HL-60 (cell line): ENCODE results near the gene DECR2.

Experiments
- POLR2AphosphoS5 ChIP-seq: IDR thresholded peaks from 2 replicates; pipeline ENCODE4 v1.6.1; 2012; ENCODE audit warnings: low read depth
- TF ChIP-seq, protein P1 (sequence below): IDR thresholded peaks from one replicate; pipeline ENCODE4 v1.5.1; 2011; ENCODE audit warnings: low read length, control low read depth, inconsistent platforms; ENCODE audit not compliant: insufficient read depth
- TF ChIP-seq, protein P2 (sequence below): IDR thresholded peaks from 2 replicates; pipeline ENCODE4 v1.6.1; 2012; ENCODE audit warnings: low read depth; ENCODE audit not compliant: insufficient replicate concordance

- TF ChIP-seq, protein P1, sequence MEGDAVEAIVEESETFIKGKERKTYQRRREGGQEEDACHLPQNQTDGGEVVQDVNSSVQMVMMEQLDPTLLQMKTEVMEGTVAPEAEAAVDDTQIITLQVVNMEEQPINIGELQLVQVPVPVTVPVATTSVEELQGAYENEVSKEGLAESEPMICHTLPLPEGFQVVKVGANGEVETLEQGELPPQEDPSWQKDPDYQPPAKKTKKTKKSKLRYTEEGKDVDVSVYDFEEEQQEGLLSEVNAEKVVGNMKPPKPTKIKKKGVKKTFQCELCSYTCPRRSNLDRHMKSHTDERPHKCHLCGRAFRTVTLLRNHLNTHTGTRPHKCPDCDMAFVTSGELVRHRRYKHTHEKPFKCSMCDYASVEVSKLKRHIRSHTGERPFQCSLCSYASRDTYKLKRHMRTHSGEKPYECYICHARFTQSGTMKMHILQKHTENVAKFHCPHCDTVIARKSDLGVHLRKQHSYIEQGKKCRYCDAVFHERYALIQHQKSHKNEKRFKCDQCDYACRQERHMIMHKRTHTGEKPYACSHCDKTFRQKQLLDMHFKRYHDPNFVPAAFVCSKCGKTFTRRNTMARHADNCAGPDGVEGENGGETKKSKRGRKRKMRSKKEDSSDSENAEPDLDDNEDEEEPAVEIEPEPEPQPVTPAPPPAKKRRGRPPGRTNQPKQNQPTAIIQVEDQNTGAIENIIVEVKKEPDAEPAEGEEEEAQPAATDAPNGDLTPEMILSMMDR, result no peak
- TF ChIP-seq, protein P2, sequence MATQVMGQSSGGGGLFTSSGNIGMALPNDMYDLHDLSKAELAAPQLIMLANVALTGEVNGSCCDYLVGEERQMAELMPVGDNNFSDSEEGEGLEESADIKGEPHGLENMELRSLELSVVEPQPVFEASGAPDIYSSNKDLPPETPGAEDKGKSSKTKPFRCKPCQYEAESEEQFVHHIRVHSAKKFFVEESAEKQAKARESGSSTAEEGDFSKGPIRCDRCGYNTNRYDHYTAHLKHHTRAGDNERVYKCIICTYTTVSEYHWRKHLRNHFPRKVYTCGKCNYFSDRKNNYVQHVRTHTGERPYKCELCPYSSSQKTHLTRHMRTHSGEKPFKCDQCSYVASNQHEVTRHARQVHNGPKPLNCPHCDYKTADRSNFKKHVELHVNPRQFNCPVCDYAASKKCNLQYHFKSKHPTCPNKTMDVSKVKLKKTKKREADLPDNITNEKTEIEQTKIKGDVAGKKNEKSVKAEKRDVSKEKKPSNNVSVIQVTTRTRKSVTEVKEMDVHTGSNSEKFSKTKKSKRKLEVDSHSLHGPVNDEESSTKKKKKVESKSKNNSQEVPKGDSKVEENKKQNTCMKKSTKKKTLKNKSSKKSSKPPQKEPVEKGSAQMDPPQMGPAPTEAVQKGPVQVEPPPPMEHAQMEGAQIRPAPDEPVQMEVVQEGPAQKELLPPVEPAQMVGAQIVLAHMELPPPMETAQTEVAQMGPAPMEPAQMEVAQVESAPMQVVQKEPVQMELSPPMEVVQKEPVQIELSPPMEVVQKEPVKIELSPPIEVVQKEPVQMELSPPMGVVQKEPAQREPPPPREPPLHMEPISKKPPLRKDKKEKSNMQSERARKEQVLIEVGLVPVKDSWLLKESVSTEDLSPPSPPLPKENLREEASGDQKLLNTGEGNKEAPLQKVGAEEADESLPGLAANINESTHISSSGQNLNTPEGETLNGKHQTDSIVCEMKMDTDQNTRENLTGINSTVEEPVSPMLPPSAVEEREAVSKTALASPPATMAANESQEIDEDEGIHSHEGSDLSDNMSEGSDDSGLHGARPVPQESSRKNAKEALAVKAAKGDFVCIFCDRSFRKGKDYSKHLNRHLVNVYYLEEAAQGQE, result no peak
- no peak for TF ChIP-seq POLR2AphosphoS5
Measured at GRCh38 chr16:364595-365491, 36.8 kb upstream of the DECR2 start.
